Lower leg skin (tissue), 4 donors: ENCODE data around the gene DCLK2. TPM values are rescaled to one million over a fixed set of nuclear protein-coding genes. Genes with fewer than 3 reads are reported as not detected.

ENCODE experiments used
- DNase-seq, 2 donors: peaks; one replicate each; pipeline ENCODE4 v3.0.0-alpha.2; 2019; ENCODE audit warnings: low spot score in 2 of 2
- H3K4me3 ChIP-seq: fragments of 200-600 bp; sonication (generic); 2 replicates; pipeline ENCODE4 v1.5.1; 2017; ENCODE audit warnings: mild to moderate bottlenecking, low read depth; ENCODE audit not compliant: poor library complexity, severe bottlenecking
- CTCF ChIP-seq, 3 donors: fragments of 450-650 bp; IDR thresholded peaks; one replicate each; pipeline ENCODE4 v1.5.1; 2016; ENCODE audit warnings: antibody characterized with exemption in 3 of 3, mild to moderate bottlenecking in 3 of 3, moderate library complexity in 2 of 3
- POLR2A ChIP-seq, 2 donors: fragments of 450-650 bp; IDR thresholded peaks; one replicate each; pipeline ENCODE4 v1.6.1; 2016 to 2017; ENCODE audit warnings: antibody characterized with exemption in 2 of 2, mild to moderate bottlenecking in 1 of 2, moderate library complexity in 1 of 2
- WGBS, 2 donors: methylation state at CpG; one replicate each; pipeline ENCODE4 v1.1.5; 2018; 5-methylcytosine and 5-hydroxymethylcytosine counted together
- intact Hi-C: fragments of 100-400 bp; cut with DNase I; formaldehyde crosslinking; loops from one replicate; pipeline ENCODE4 v1.15.0; 2023; ENCODE audit warnings: low total_unique reads
- total RNA-seq, 4 donors: library from RNA; depleted of rRNA; stranded (reverse); fragments of >200 nt; gene quantifications; one replicate each; pipeline ENCODE4 v1.1.0, GENCODE V29; 2016

DCLK2 gene
- total RNA-seq, 4 donors from 2014 or later: 0.59 to 2.3 (median 1.5) TPM

DNA sequence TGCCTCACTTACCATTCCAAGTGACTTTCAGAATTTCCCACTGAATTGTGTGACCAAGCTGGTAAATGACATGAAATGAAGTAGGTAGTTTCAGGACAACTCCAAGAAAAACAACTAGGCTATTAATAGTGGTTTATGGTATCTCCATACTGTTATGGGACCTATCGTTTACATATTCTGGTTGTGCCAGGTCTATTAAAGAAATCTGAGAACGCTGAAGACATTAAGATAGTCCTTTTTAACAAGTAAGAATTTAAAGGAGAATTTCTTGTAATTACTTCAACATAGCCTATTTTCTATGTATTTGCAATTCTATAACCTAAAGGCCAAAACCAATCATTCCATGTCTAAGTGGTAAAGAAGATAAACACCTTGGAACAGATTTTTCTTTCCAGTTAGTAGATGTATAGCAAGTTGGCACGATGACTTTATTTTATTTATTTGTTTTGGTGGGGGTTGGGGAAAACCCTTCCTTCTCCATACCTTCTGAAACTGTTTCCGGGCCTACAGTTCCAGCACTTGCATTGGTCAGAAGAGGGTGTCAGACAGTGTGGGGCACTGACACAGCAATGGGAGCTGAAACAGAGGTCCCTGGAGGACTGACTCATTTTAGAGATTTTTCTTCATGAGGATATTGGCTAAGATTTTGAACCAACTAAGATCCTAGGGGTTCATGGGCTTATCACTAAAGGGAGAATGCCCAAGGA, 7.6 kb upstream of the DCLK2 start:
- intact Hi-C loops: no loop called here
- WGBS, 2 donors: 85 to 86% methylated on average over 4 of the region's 4 CpGs
- no peak for DNase-seq
- TF ChIP-seq POLR2A (IDR thresholded peaks at IDR 0.05) (no peak), CTCF (IDR thresholded peaks at IDR 0.05) (no peak)
- H3K4me3 ChIP-seq: no peak overlapping the region

DNA sequence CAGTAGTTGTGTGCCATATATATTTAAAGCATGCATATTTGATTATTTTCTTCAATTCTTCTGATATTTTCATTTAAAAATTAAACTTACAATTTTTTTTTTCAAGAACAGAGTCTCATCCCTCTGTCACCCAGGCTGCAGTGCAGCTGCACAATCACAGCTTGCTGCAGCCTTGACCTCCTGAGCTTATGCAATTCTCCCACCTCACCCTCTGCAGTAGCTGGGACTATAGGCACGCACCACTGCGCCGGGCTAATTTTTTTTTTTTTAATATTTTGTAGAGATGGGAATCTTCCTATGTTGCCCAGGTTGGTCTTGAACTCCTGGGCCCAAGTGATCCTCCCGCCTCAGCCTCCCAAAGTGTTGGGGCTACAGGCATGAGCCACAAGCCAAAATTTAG, 5.8 kb upstream of the DCLK2 start:
- intact Hi-C loops: no loop called here
- 96% methylated on average over 4 of the region's 4 CpGs for WGBS, 2 donors
- TF ChIP-seq CTCF (IDR thresholded peaks at IDR 0.05) (no peak), POLR2A (IDR thresholded peaks at IDR 0.05) (no peak)

GRCh38 chr4:150072906-150073714, 5.1 kb upstream of the DCLK2 start:
- DNase-seq: no peak
- intact Hi-C loops: no loop called here

More for the DNA sequence above, 5.8 kb upstream of the DCLK2 start:
- no peak overlapping the region for H3K4me3 ChIP-seq
- DNase-seq: no peak

DNA sequence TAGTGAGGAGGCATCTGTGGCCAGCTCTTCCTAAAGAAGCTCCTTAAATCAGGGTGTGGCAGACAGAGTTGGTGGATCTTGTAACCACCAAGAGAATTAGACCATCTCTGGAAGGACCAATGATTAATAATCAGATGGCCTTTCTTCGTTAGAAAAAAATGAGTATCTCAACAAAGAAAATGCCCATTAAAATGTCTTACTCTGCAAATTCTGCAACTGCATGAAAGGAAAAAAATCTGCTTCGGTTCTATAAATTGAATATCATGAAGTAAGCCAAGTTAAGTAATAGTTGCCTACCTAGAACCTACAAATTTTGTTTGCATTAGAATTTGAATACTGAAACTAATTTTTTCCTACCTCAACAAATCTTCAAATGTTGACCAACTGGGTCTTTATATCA, 4.2 kb upstream of the DCLK2 start:
- TF ChIP-seq POLR2A (IDR thresholded peaks at IDR 0.05): no peak
- no peak for TF ChIP-seq CTCF (IDR thresholded peaks at IDR 0.05)
- 94 to 96% methylated on average over 2 of the region's 2 CpGs for WGBS, 2 donors
- no peak for DNase-seq
- H3K4me3 ChIP-seq: no peak overlapping the region
- intact Hi-C loops: no loop called here

More at GRCh38 chr4:150072906-150073714, 5.1 kb upstream of the DCLK2 start:
- no peak for TF ChIP-seq CTCF (IDR thresholded peaks at IDR 0.05)
- TF ChIP-seq POLR2A (IDR thresholded peaks at IDR 0.05): no peak
- WGBS, 2 donors: 51% methylated on average over 2 of the region's 2 CpGs
- no peak overlapping the region for H3K4me3 ChIP-seq

GRCh38 chr4:150078579-150079080, 385 bp downstream of the DCLK2 start:
- intact Hi-C loops: no loop called here
- H3K4me3 ChIP-seq: peak overlapping the region; percentile 66
- DNase-seq: peak; percentile 19 to 92
- TF ChIP-seq POLR2A (IDR thresholded peaks at IDR 0.05): no peak
- TF ChIP-seq CTCF (IDR thresholded peaks at IDR 0.05): no peak
- WGBS, 2 donors: 1 to 10% methylated on average over 2 to 17 of the region's 59 CpGs
